Measurements from ENCODE around the gene ANO5.

DNA sequence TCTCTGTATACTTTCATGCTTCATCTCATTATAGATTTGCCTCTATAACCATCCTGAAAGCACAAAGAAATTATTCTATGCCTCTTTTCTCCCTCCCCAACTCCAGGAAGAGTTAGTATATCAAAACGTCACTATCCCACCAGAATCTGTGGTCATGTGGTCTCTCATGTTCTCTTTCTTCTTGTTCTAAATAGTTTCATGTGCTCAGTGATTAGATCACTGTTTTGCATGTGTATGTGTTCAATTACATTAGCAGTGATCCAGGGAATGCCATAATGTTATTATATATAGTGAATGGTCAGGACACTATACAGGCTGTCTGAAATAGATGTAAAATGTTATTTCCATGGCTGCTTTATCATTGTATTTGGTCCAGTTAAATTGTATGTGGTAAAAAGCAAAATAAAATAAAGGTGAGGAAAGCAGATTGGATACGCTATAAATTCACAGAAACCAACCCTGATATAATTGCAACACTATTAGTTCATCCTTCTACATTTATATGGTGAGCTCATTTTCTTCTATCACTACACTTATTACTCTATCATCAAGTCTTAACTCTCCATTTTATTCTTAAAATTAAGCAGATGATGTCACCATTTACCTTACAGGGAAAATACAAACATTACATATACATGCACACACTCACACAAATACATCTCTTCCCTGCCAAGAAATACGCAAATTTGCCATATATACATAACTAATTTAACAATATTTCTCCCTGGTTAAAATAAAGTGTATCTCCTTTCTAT is 26.9 kb upstream of the ANO5 start:
- no peak for TF ChIP-seq POLR2A (IDR thresholded peaks at IDR 0.05)
- TF ChIP-seq, protein P1, sequence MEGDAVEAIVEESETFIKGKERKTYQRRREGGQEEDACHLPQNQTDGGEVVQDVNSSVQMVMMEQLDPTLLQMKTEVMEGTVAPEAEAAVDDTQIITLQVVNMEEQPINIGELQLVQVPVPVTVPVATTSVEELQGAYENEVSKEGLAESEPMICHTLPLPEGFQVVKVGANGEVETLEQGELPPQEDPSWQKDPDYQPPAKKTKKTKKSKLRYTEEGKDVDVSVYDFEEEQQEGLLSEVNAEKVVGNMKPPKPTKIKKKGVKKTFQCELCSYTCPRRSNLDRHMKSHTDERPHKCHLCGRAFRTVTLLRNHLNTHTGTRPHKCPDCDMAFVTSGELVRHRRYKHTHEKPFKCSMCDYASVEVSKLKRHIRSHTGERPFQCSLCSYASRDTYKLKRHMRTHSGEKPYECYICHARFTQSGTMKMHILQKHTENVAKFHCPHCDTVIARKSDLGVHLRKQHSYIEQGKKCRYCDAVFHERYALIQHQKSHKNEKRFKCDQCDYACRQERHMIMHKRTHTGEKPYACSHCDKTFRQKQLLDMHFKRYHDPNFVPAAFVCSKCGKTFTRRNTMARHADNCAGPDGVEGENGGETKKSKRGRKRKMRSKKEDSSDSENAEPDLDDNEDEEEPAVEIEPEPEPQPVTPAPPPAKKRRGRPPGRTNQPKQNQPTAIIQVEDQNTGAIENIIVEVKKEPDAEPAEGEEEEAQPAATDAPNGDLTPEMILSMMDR (IDR thresholded peaks at IDR 0.05): no peak
- TF ChIP-seq EP300 (IDR thresholded peaks at IDR 0.05): no peak

Measured in sigmoid colon (tissue), 4 donors.